NCI-H1436 (cell line): ENCODE measurements around the gene SLC8A1.

ENCODE experiments used
- DNase-seq: peaks from one replicate; lab custom pipeline; 2025; lab: John Stamatoyannopoulos, UW

The SLC8A1 gene

GRCh38 chr2:40310303-40310702 lies 141.6 kb downstream of the SLC8A1 start:
- no peak for DNase-seq

GRCh38 chr2:40304340-40304739 lies 147.6 kb downstream of the SLC8A1 start:
- no peak for DNase-seq

- no peak for DNase-seq
Observed at GRCh38 chr2:40303746-40304145, 148.1 kb downstream of the SLC8A1 start.

- DNase-seq = no peak
Observed at GRCh38 chr2:40302751-40303325, 149.1 kb downstream of the SLC8A1 start.

DNA sequence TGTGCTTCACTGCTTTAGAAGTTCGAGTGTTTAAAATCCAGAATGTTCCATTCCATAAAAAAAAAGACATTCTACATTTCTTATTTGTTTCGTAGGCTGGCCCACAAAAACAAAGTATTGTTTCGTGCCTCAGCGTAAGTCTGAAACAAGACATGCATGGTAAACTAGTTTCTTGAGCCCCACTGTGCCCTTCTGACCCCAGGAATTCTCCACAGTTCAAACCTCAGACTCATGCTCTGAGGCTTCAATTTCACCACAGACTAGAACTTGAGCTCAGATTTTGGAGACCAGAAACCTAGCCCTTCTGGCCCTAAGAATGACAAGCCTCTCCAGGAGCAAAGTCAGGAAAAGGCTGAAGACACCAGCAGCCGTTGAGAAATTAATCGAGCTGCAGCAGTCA lies 151.5 kb downstream of the SLC8A1 start:
- no peak for DNase-seq

DNA sequence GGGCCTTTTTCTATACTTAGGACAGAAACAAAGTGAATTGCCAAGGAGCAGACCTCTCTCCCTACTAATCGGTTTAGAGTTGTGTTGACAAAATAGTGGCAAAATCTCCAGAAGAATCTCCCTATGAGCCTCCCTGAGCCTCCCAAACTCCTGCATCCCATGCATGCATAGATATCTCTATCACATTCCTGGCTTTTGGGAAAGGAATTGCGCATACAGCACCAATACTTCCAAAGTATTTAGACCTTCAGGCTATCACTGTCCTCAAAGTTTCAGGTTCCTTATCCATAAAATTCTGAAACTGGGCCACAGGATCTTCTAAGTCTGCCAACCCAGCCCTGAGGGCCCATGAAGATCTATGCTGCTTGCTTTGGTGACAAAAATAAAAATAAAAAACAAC lies 152.1 kb downstream of the SLC8A1 start:
- DNase-seq = no peak

DNA sequence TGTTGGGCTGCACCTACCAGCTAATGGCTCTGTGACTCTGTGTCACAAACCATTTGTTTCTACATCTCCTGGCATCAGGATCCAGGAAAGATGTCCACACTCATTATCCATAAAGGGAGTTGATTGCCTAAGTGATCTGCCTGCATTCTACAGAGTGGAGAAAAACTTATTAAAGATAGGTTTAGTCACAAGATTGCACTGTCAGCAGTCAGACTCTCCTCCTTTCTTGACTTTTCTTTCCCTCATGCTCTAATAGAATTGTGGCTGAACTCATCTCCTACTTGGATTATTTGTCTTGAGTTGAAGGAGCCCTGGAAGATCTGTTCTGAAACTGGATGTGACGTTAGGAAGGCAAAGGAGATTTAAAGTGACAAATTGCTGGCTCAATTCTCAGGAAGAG lies 152.7 kb downstream of the SLC8A1 start:
- no peak for DNase-seq

- DNase-seq = no peak
Observed at GRCh38 chr2:40298026-40298425, 153.9 kb downstream of the SLC8A1 start.

DNA sequence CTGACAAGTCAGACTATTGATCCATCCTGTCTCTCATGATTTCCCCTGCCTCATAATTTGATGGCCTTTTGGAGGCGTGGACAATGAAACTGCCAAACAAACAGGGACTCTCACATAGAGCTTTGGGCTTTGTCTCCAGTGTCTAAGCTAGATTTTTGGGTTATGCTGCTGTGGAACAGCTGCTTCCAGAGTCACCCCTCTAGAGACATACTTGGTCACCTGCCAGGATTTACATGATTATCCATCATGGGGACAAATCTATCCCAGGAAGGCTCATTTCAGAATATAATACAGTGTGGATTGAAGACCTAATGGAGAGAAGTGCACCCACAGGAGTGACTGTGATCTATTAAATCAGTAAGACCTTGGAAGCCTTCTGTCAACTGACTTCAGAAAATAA lies 159.6 kb downstream of the SLC8A1 start:
- no peak for DNase-seq

DNA sequence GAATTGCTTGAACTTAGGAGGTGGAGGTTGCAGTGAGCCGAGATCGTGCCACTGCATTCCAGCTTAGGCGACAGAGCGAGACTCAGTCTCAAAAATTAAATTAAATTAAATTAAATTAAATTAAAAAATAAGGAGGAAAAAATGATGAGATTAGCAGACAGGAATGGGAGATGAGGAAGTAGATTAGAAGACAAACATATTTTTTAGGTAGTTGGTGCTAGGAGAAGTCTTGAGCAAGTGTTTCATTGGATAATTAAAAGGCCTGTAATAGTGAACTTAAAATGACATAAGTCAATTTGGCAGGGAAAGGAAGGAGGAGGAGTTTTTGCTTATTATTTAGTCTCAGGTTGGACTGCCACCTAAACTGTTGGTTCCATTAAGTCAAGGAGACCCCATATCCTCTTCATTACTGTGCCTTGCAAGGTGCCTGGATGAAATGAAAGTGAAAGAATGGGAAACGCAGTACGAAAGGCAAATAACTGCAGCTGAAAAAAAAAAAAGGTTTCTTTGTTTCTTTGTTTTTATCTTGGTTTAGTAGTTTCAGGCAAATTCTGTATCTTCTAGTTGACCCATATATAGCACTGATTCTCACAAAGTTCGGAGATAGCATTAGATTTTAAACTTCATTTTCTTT lies 162.0 kb downstream of the SLC8A1 start:
- no peak for DNase-seq

GRCh38 chr2:40287773-40288172 lies 164.1 kb downstream of the SLC8A1 start:
- DNase-seq = no peak

DNA sequence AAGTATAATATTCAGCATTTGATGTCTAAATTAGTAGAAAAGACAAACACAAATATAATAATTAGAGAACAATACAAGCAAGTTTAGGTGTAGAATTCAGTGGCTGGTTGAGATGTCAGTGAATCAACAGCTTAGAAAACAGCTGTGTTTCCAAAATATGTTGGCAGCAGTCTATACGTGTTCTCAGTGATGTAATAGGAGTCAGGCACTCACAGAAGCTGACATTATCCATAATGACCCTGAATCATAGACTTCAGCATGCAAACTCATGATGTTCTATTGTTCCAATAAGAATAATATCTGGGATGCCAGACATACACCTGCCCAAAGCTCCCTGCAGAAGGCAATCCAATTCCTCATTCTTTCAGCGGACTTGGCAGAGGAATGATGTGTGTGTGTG lies 164.7 kb downstream of the SLC8A1 start:
- DNase-seq = peak; percentile 60

- no peak for DNase-seq
Observed at GRCh38 chr2:40286721-40287120, 165.2 kb downstream of the SLC8A1 start.

DNA sequence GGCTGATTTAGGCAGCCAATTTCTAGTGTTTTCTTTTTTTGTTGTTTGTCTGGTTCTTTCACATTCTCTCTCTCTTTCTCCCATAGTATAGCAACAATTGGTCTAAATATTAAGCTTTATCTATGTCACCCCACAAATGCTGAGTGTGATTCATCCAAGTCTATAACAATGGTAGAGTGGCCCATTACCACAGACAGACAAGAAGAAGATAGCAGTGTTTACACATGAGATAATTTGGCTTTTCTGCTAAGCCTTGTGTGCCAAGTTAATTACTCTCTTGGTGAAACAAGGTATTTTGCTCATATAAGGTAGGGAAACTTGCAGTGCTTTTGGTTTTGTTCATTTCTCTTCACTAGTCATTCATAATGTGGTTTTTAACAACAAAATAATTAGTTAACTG lies 166.5 kb downstream of the SLC8A1 start:
- DNase-seq = no peak

GRCh38 chr2:40284797-40285196 lies 167.1 kb downstream of the SLC8A1 start:
- DNase-seq = no peak

DNA sequence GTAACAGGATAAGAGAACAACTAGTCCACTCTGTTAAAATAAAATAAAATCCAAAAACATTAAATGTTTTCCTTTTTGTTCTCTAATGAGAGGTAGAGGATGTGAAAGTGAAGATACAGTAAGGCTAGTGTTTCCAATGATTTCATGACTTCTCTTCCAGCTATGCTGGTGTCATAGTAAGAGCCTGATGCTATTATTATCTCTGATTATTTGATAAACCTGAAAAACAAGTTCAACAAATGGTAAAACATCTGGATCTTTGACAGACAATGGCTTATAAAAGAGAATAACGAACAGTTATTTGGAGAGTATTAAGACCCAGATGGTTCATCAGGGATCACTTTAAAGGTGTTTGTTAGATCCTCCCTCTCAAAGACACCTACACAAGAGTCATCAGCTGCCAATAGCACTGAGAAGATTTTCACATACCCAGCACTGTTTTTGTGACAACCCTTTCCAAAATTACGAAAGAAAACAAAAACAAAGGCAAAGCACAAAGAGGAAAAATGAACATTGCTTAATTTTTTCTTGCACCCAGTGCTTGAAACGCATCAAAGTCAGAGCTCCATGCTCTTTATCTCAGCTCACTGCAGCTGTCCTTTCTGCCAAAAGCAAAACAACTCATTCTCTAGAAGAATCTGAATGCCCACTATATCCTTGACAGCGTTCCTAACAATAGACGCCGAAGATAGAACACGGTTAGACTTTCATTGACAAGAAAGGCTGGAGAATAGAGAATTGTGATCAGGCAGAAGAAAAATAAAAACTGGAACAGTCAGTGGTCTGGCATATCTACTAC lies 168.6 kb downstream of the SLC8A1 start:
- DNase-seq = no peak

GRCh38 chr2:40282428-40282827 lies 169.5 kb downstream of the SLC8A1 start:
- DNase-seq = no peak

DNA sequence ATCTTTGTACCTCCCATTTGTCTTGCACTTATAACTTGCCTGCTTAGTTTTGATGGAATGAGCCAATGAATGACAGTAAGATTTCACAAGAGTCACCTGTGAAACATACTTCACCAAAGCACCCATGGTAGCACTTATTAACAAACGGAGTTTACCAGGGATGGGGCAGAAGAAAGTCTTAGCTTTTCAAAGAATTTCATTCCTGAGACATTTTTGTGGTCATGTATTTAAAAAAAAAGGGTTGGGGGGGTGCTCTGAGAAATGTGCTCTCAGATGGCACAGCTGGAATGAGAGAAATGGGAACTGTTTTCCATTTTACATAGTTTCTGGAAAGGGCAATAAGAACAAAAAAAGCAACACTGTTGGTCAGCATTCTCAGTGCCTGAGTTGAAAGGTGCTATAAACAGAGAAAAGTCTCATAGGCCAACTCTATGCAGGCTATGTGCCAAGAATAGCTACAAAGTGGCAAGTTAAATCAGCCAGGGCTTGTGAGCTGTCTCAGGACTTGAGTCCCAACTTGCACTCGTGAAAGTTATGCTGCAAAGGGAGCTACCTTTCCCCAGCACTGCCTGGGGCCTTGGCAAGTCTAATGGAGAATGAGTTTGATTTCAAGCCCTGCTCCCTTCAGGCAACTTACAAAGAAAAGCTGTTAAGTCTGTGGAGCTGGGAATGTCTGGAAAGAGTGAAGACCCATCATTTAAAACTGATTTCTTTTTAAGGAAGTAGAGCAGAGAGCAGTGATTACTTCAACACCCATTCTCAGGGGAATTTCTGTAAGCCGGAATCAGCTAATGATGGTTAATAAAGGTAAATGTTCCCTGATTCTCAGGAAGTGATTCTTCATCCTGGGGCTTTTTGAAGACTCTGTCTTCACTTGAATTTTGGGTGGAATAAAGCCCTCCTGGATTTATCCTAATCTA lies 170.6 kb downstream of the SLC8A1 start:
- DNase-seq = no peak

- no peak for DNase-seq
Observed at GRCh38 chr2:40279482-40279881, 172.4 kb downstream of the SLC8A1 start.

DNA sequence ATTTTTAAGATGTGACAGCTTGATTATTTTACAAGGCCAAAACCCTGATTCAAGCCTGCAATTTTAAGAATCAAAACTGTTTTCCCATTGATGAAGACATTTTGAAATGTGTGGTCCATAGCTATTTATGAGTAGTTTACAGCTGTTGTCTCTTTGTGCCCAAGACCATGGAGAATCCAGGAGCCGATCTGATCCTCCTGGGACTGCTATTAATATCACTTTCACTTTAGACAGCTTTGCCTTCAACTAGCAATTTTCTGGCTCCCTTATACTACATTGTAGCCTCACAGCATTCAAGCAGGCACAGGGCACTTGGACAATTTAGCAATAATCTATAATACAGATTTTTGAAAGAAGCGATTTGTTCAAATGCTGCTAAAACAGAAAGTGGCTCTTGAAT lies 172.9 kb downstream of the SLC8A1 start:
- DNase-seq = no peak

GRCh38 chr2:40276076-40276475 lies 175.8 kb downstream of the SLC8A1 start:
- DNase-seq = no peak

DNA sequence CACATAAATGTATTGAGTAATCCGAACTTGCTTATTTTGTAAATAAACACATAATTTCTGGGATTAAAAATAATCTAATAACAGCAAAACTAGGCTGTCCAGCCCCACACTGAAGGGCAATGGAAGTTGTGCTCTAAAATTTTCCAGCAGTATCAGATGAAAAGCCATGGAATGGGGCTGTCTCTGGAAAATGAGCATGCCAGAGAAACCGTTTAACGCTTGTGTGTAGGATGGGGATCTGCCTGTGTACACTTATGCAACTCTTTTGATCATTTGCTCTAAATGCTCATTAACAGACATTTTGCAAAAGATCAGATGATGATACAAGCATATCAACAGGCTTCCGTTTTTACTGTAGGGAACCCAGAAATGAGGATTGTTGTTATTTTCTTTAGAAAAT lies 177.6 kb downstream of the SLC8A1 start:
- no peak for DNase-seq
